HepG2 (cell line): Measurements from ENCODE around the gene CARMIL3. TPM values are rescaled to one million over a fixed set of nuclear protein-coding genes. Genes with fewer than 3 reads are reported as not detected.

Source experiments
- ATAC-seq: fragments of 200-7000 bp; cut with Tn5 transposase; 3 replicates; pipeline ENCODE4 v1.9.1; 2020; ENCODE audit warnings: mild to moderate bottlenecking, moderate library complexity
- BruUV-seq: library from RNA; stranded (reverse); fragments of 400-500 nt; replicated peaks from 2 replicates; lab custom pipeline; 2021; lab: Mats Ljungman, UMichigan
- CTCF ChIA-PET: fragments of 300-600 bp; formaldehyde crosslinking; extraction: SDS; loops from one replicate; lab custom pipeline; 2021; ENCODE audit warnings: low total read pairs, inconsistent platforms, low intra/inter-chr PET ratio; lab: Yijun Ruan, JAX
- POLR2A ChIA-PET: fragments of 350-600 bp; sonication (Branson Sonifier 250); formaldehyde crosslinking; loops from one replicate; lab custom pipeline; 2020; ENCODE audit warnings: antibody characterized with exemption, inconsistent platforms; lab: Yijun Ruan, JAX
- DNase-seq: peaks from one replicate; pipeline ENCODE4 v3.0.0-alpha.2; 2015; ENCODE audit warnings: low spot score
- FAIRE-seq: peaks from 3 replicates; lab custom pipeline; 2011; peaks lifted over from hg19 to GRCh38; lab: Jason Lieb, UNC
- H2AFZ ChIP-seq: one replicate; pipeline ENCODE4 v1.6.1; 2011; ENCODE audit warnings: low read length, inconsistent platforms
- H3K27ac ChIP-seq: fragments of 300-600 bp; 3 replicates; pipeline ENCODE4 v1.8.0; 2011; ENCODE audit warnings: mixed run types, mild to moderate bottlenecking, mixed read lengths, low read length, inconsistent platforms; ENCODE audit not compliant: insufficient read depth; ENCODE audit errors: extremely low read length
- H3K27me3 ChIP-seq, 2 experiments: fragments of 200-600 bp in 1 of 2; 2 replicates in 1 of 2; 3 replicates in 1 of 2; pipeline versions ENCODE4 v1.6.0 to v1.8.0; 2011; ENCODE audit warnings: low read length in 2 of 2, mild to moderate bottlenecking in 2 of 2, moderate library complexity in 2 of 2, inconsistent platforms in 1 of 2; ENCODE audit not compliant: insufficient read depth in 2 of 2, control insufficient read depth in 1 of 2
- H3K36me3 ChIP-seq, 2 experiments: fragments of 200-600 bp in 1 of 2; replicated peaks in 1 of 2; 2 replicates in 1 of 2; 3 replicates in 1 of 2; pipeline versions ENCODE4 v1.5.1 to v1.8.0; 2011; ENCODE audit warnings: low read length in 2 of 2, inconsistent platforms in 1 of 2; ENCODE audit not compliant: insufficient read depth in 2 of 2, control insufficient read depth in 1 of 2
- H3K4me1 ChIP-seq: 2 replicates; pipeline ENCODE4 v1.5.1; 2012; ENCODE audit warnings: low read length, inconsistent platforms; ENCODE audit not compliant: insufficient read depth
- H3K4me2 ChIP-seq: 2 replicates; pipeline ENCODE4 v1.6.0; 2011; ENCODE audit warnings: low read depth, low read length, inconsistent platforms
- H3K4me3 ChIP-seq, 3 experiments: fragments of 200-600 bp in 1 of 3; sonication (generic), shearing (Covaris generic) in 1 of 3; replicated peaks in 1 of 3; 2 replicates each; pipeline ENCODE4 v1.5.1; 2011 to 2016; ENCODE audit warnings: low read length in 3 of 3, inconsistent platforms in 2 of 3, low read depth in 2 of 3, mild to moderate bottlenecking in 2 of 3, control low read depth in 1 of 3, mixed read lengths in 1 of 3; ENCODE audit not compliant: insufficient read depth in 1 of 3
- H3K79me2 ChIP-seq: one replicate; pipeline ENCODE4 v1.6.1; 2011; ENCODE audit warnings: low read length, inconsistent platforms; ENCODE audit not compliant: insufficient read depth
- H3K9ac ChIP-seq: 2 replicates; pipeline ENCODE4 v1.6.0; 2011; ENCODE audit warnings: mild to moderate bottlenecking, low read depth, low read length, inconsistent platforms; ENCODE audit not compliant: insufficient read depth
- H3K9me3 ChIP-seq: 2 replicates; pipeline ENCODE4 v1.5.1; 2012; ENCODE audit warnings: mild to moderate bottlenecking, low read length
- H4K20me1 ChIP-seq: 2 replicates; pipeline ENCODE4 v1.6.0; 2011; ENCODE audit warnings: inconsistent platforms, mild to moderate bottlenecking, low read length, moderate library complexity; ENCODE audit not compliant: insufficient read depth
- KLF15 ChIP-seq: sonication (generic); formaldehyde crosslinking; IDR thresholded peaks from 2 replicates; pipeline ENCODE4 v1.8.1; 2023; ENCODE audit warnings: borderline replicate concordance, mild to moderate bottlenecking, inconsistent platforms, missing genetic modification reagents, mixed read lengths
- KLF16 ChIP-seq, 2 experiments: sonication (generic) in 1 of 2; formaldehyde crosslinking in 1 of 2; IDR thresholded peaks; 2 replicates each; pipeline versions ENCODE4 v1.6.1 to v1.8.0; 2016 to 2023; ENCODE audit warnings: missing genetic modification reagents in 2 of 2, missing compliant biosample characterization in 1 of 2
- MTA1 ChIP-seq: sonication (generic); formaldehyde crosslinking; IDR thresholded peaks from 2 replicates; pipeline ENCODE4 v1.4.0; 2020; ENCODE audit warnings: missing genetic modification reagents, mild to moderate bottlenecking, borderline replicate concordance
- SOX5 ChIP-seq: IDR thresholded peaks from 2 replicates; pipeline ENCODE4 v1.6.1; 2016; ENCODE audit warnings: borderline replicate concordance
- TSC22D2 ChIP-seq: sonication (generic); formaldehyde crosslinking; IDR thresholded peaks from 2 replicates; pipeline ENCODE4 v1.5.1; 2020; ENCODE audit warnings: missing genetic modification reagents, mild to moderate bottlenecking, borderline replicate concordance
- ZNF451 ChIP-seq: sonication (generic); formaldehyde crosslinking; IDR thresholded peaks from 2 replicates; pipeline ENCODE4 v1.5.0; 2020; ENCODE audit warnings: mild to moderate bottlenecking, missing genetic modification reagents
- ZNF674 ChIP-seq: sonication (generic); formaldehyde crosslinking; IDR thresholded peaks from 2 replicates; pipeline ENCODE4 v1.5.0; 2020; ENCODE audit warnings: low read depth, mild to moderate bottlenecking, missing genetic modification reagents
- WGBS: methylation state at CpG from one replicate; pipeline ENCODE4 v1.1.6; 2017; ENCODE audit warnings: low lambda C conversion rate; 5-methylcytosine and 5-hydroxymethylcytosine counted together
- in situ Hi-C: cut with HindIII; loops from 2 replicates; pipeline ENCODE4 v1.10.0; 2017; ENCODE audit warnings: low pct_unique_long_range_greater_than_20kb; ENCODE audit not compliant: extremely low pct_ligation_motif_present
- intact Hi-C: fragments of 100-400 bp; cut with micrococcal nuclease; formaldehyde crosslinking; loops from one replicate; pipeline ENCODE4 v1.10.0; 2022; ENCODE audit not compliant: unreplicated experiment
- polyA plus RNA-seq, 8 experiments: library from polyadenylated mRNA; depleted of rRNA in 3 of 8; stranded (reverse) in 7 of 8; unstranded in 1 of 8; fragments of >200 nt; fragmentation: Illumina TruSeq in 4 of 8; extraction: Trizol in 4 of 8; gene quantifications; 2 replicates each; pipeline versions ENCODE4 v1.2.1 to v1.2.3, GENCODE V29; 2011 to 2016; ENCODE audit warnings: low read depth in 4 of 8, missing spikeins in 1 of 8, mixed read lengths in 1 of 8; ENCODE audit not compliant: insufficient read depth in 1 of 8
- total RNA-seq, 5 experiments: library from RNA; depleted of rRNA; stranded (reverse); fragments of >200 nt; fragmentation: Illumina TruSeq; extraction: Trizol; gene quantifications; 2 replicates each; pipeline ENCODE4 v1.2.3, GENCODE V29; 2016; ENCODE audit warnings: low read depth in 1 of 5
- TF ChIP-seq, protein P1 (sequence below): sonication (generic); formaldehyde crosslinking; IDR thresholded peaks from 2 replicates; pipeline ENCODE4 v1.4.0; 2020; ENCODE audit warnings: missing genetic modification reagents, borderline replicate concordance
- TF ChIP-seq, protein P2 (sequence below): sonication (generic); formaldehyde crosslinking; IDR thresholded peaks from 2 replicates; pipeline ENCODE4 v1.4.0; 2020; ENCODE audit warnings: low read depth, missing genetic modification reagents
- TF ChIP-seq, protein P3 (sequence below): sonication (generic); formaldehyde crosslinking; IDR thresholded peaks from 2 replicates; pipeline ENCODE4 v1.9.0; 2021; ENCODE audit warnings: missing genetic modification reagents, mild to moderate bottlenecking, borderline replicate concordance

CARMIL3 gene
- total and polyA plus RNA-seq, 2 of the 13 experiments (the other 11 are each of a cell fraction or from before 2014, with no cell fraction given): 0.27 to 0.55 TPM

DNA sequence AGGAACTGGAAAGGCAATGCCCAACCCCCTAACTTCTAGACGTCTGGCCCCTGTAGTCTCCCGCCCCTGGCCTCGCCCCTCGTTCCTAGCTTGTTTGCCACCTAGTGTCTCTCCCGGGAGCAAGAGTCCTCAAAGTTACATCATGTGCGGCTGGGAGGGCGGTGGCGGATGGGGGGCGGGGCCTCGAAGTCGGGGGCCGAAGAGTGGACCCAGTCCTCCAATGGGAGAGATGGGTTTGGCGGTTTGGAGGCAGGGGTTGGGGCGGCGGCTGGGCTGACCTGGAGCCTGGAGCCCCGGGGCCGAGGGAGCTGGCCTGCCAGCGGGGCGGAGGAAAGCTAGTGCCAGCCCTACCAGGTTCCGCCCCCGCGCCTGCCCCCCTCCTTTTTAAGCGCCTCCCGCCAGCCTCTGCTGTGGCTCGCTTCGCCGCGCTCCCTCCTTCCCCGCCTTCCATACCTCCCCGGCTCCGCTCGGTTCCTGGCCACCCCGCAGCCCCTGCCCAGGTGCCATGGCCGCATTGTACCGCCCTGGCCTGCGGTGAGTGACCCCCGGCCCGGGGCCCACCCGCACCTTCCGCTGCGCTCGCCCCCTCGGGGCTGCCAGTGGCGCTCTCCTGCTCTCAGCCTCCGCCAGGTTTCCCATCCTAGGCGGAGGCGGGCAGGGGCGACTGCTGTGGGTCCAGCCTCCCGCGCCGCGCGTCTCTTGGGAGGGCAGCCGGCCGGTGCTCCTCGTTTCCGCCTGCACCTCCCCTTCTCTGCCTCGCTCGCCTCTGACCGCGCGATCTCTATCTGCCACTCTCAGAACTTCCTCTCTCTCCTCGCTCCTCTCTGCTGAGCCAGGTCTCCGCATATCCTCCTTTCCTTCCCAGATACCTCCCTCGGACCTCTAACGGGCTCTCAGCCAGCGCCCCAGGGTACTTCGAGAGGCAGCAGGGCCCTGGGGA is 42.4 kb downstream of the CARMIL3 start, which contains the start of gene PCK2 (continued):
- TF ChIP-seq SOX5 (peak; percentile 80; the same call in 1 of the 2 replicates), TSC22D2 (peak; percentile 95)
- TF ChIP-seq, protein P1, sequence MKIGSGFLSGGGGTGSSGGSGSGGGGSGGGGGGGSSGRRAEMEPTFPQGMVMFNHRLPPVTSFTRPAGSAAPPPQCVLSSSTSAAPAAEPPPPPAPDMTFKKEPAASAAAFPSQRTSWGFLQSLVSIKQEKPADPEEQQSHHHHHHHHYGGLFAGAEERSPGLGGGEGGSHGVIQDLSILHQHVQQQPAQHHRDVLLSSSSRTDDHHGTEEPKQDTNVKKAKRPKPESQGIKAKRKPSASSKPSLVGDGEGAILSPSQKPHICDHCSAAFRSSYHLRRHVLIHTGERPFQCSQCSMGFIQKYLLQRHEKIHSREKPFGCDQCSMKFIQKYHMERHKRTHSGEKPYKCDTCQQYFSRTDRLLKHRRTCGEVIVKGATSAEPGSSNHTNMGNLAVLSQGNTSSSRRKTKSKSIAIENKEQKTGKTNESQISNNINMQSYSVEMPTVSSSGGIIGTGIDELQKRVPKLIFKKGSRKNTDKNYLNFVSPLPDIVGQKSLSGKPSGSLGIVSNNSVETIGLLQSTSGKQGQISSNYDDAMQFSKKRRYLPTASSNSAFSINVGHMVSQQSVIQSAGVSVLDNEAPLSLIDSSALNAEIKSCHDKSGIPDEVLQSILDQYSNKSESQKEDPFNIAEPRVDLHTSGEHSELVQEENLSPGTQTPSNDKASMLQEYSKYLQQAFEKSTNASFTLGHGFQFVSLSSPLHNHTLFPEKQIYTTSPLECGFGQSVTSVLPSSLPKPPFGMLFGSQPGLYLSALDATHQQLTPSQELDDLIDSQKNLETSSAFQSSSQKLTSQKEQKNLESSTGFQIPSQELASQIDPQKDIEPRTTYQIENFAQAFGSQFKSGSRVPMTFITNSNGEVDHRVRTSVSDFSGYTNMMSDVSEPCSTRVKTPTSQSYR (CRISPR knock-in tag): peak; percentile 91

DNA sequence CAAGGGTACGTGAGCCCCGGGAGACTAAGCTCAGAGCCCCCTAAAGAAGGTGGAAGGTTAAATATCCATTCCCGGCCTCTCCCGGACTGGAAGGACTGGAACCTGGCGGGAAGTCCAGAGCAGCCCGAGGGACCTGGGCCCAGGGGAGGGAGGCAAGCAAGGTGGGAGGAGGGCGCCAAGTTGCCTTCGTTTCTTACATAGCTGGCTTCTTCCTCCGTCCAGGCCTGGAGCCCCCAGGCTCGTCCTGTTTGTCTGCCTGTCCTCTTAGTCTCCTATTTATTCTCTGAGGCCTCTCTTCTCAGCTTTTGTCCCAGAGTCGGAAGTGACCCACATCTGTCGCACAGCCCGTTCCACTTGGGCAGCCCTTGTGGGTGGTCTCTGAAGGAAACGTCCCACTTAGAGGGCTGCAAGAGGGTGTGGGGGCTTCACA is 43.0 kb downstream of the CARMIL3 start:
- in situ Hi-C loops: loop anchor here (5.0 kb wide), 2 partner anchors 38 to 83 kb away; no protein-coding TSS in a partner anchor
- peak; percentile 0 for ATAC-seq
- Histone ChIP-seq H4K20me1 (0 out of 2 replicates have a peak, but pooled peaks cover 4% of the 10 kb centered on the region), H3K79me2 (peaks cover 28% of the 10 kb centered on the region), H3K27ac (peak overlapping the region; percentile 87), H3K4me1 (peaks cover 62% of the 10 kb centered on the region), H3K36me3 (peaks cover 26 to 30% of the 10 kb centered on the region in 2 experiments), H3K4me2 (peak overlapping the region; percentile 99), H3K4me3 (peak overlapping the region; percentile 86 to 98 (median 97)), H2AFZ (no peak overlapping the region), H3K9ac (peak overlapping the region; percentile 99), H3K9me3 (no peaks in the 10 kb centered on the region), H3K27me3 (peaks cover 0 to 6% of the 10 kb centered on the region in 2 experiments; a peak in 1 of 5 replicates)
- 3% methylated on average over 14 of the region's 14 CpGs for WGBS
- FAIRE-seq: no peak
- BruUV-seq: TSS peak; percentile 82
- ChIA-PET POLR2A (interaction anchor here (0.5 to 14.4 kb wide), 54 partner anchors 8 to 1112 kb away, joined by 3 to 627 read pairs (median 8); partner anchors contain the start of genes ACIN1, AJUBA, C14orf119 and CARMIL3), CTCF (interaction anchor here (2.7 to 3.3 kb wide), 2 partner anchors 14 to 36 kb away, joined by 10 to 15 read pairs; no protein-coding TSS in a partner anchor)
- DNase-seq: no peak
- intact Hi-C loops: loop anchor here (1.0 to 5.0 kb wide), 7 partner anchors 13 to 483 kb away; partner anchors contain the start of genes DCAF11, EMC9, IRF9 and NRL
- TF ChIP-seq KLF16 (CRISPR knock-in tag; IDR thresholded peaks at IDR 0.05) (0 out of 4 replicates have a peak, but pooled peaks of 1 of the 2 experiments have one; percentile 6), KLF15 (CRISPR knock-in tag) (0 out of 2 replicates have a peak, but pooled peaks have one; percentile 1), ZNF674 (CRISPR knock-in tag) (0 out of 2 replicates have a peak, but pooled peaks have one; percentile 3), MTA1 (CRISPR knock-in tag) (no peak), ZNF451 (CRISPR knock-in tag) (no peak; the same call in 1 of the 2 replicates)
- TF ChIP-seq, protein P2, sequence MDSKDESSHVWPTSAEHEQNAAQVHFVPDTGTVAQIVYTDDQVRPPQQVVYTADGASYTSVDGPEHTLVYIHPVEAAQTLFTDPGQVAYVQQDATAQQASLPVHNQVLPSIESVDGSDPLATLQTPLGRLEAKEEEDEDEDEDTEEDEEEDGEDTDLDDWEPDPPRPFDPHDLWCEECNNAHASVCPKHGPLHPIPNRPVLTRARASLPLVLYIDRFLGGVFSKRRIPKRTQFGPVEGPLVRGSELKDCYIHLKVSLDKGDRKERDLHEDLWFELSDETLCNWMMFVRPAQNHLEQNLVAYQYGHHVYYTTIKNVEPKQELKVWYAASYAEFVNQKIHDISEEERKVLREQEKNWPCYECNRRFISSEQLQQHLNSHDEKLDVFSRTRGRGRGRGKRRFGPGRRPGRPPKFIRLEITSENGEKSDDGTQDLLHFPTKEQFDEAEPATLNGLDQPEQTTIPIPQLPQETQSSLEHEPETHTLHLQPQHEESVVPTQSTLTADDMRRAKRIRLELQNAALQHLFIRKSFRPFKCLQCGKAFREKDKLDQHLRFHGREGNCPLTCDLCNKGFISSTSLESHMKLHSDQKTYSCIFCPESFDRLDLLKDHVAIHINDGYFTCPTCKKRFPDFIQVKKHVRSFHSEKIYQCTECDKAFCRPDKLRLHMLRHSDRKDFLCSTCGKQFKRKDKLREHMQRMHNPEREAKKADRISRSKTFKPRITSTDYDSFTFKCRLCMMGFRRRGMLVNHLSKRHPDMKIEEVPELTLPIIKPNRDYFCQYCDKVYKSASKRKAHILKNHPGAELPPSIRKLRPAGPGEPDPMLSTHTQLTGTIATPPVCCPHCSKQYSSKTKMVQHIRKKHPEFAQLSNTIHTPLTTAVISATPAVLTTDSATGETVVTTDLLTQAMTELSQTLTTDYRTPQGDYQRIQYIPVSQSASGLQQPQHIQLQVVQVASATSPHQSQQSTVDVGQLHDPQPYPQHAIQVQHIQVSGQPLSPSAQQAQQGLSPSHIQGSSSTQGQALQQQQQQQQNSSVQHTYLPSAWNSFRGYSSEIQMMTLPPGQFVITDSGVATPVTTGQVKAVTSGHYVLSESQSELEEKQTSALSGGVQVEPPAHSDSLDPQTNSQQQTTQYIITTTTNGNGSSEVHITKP: peak; percentile 10; the same call in 1 of the 2 replicates
- TF ChIP-seq, protein P3, sequence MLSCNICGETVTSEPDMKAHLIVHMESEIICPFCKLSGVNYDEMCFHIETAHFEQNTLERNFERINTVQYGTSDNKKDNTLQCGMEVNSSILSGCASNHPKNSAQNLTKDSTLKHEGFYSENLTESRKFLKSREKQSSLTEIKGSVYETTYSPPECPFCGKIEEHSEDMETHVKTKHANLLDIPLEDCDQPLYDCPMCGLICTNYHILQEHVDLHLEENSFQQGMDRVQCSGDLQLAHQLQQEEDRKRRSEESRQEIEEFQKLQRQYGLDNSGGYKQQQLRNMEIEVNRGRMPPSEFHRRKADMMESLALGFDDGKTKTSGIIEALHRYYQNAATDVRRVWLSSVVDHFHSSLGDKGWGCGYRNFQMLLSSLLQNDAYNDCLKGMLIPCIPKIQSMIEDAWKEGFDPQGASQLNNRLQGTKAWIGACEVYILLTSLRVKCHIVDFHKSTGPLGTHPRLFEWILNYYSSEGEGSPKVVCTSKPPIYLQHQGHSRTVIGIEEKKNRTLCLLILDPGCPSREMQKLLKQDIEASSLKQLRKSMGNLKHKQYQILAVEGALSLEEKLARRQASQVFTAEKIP (CRISPR knock-in tag): no peak
